ENCODE data around the gene SH3YL1.
A peak's percentile ranks its signal among the peaks of the same experiment; 100 is the strongest.
"Not testable (repeated sequence)": the region's sequence is repeated elsewhere in the genome, so short reads cannot be mapped to it uniquely, and the experiment has no call there.

The SH3YL1 gene

DNA sequence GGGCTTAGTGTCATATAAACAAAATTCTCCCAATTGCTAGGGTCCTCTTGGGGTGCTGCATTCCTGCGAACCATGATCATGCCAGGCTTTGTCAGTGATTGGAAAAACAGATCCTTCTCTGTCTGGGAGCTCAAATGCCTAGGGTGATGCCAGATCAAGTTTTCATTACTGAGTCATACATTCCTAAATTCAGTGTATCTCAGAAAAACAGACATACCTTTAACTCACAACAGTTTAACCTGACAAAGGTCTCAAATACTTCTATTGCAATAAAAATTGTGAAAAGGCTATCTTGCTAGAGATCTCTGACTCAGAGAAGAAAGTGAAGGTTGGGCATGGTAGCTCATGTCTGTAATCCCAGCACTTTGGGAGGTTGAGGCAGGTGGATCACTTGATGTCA, 86.9 kb downstream of the SH3YL1 start:
- H3K9me3 ChIP-seq: no peaks in the 10 kb centered on the region
- TF ChIP-seq, protein P1, sequence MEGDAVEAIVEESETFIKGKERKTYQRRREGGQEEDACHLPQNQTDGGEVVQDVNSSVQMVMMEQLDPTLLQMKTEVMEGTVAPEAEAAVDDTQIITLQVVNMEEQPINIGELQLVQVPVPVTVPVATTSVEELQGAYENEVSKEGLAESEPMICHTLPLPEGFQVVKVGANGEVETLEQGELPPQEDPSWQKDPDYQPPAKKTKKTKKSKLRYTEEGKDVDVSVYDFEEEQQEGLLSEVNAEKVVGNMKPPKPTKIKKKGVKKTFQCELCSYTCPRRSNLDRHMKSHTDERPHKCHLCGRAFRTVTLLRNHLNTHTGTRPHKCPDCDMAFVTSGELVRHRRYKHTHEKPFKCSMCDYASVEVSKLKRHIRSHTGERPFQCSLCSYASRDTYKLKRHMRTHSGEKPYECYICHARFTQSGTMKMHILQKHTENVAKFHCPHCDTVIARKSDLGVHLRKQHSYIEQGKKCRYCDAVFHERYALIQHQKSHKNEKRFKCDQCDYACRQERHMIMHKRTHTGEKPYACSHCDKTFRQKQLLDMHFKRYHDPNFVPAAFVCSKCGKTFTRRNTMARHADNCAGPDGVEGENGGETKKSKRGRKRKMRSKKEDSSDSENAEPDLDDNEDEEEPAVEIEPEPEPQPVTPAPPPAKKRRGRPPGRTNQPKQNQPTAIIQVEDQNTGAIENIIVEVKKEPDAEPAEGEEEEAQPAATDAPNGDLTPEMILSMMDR (IDR thresholded peaks at IDR 0.05): no peak
- no peak for DNase-seq
- no peak overlapping the region for H3K4me3 ChIP-seq
- H3K4me1 ChIP-seq: peaks cover 0 to 17% (median 0%) of the 10 kb centered on the region in 4 donors
- H3K27me3 ChIP-seq: no peaks in the 10 kb centered on the region
- intact Hi-C loops (cut with DNase I; ENCODE audit: low total_unique reads): no loop called here
- H3K27ac ChIP-seq: no peak overlapping the region
- no peaks in the 10 kb centered on the region for H3K36me3 ChIP-seq

DNA sequence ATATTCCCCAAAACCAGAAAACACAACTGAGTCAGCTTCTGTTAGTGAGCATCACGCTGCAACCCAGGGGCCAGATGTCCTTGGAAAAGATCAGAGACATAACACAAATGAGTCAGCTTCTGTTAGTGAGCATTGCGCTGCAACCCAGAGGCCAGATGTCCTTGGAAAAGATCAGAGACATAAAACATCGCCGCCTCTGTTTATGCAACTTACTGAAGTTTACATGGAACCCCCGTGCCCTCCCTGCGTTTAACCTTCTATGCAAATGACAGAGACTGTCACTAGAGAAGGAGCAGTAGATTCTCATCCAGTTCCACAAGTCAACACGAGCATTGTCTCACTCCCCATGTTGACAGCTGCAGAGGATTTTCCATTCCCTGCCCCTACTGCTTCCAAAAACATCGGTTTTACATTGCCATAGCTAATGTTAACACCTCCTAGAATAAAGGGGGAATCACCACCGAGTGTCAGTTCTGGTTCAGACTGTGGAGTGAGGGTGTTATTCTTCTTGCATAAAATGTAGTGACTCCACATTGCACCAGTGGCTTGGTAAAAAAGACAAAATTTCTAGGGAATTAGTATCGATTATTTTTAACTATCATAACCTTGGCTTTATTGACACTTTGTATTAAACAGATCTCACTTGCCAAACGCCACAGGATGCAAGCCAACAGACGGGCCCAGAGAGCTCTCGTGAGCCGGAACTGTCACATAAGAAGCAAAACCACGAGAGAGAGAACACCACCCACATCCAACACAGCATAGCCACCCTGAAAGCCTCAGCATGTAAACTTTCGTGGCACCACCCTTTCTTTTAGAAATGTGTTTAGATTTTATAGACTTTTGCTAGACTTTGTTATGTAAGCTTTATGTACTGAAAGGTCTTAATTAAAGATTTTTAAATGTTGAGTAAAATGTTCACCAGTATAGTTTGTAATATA, 87.7 kb downstream of the SH3YL1 start:
- Histone ChIP-seq H3K27me3 (no peaks in the 10 kb centered on the region), H3K4me3 (no peak overlapping the region), H3K4me1 (peaks cover 0 to 17% (median 0%) of the 10 kb centered on the region in 4 donors), H3K9me3 (no peaks in the 10 kb centered on the region), H3K27ac (no peak overlapping the region), H3K36me3 (no peaks in the 10 kb centered on the region)
- TF ChIP-seq, protein P1 (IDR thresholded peaks at IDR 0.05): no peak
- intact Hi-C loops (cut with DNase I; ENCODE audit: low total_unique reads): no loop called here
- no peak for DNase-seq

DNA sequence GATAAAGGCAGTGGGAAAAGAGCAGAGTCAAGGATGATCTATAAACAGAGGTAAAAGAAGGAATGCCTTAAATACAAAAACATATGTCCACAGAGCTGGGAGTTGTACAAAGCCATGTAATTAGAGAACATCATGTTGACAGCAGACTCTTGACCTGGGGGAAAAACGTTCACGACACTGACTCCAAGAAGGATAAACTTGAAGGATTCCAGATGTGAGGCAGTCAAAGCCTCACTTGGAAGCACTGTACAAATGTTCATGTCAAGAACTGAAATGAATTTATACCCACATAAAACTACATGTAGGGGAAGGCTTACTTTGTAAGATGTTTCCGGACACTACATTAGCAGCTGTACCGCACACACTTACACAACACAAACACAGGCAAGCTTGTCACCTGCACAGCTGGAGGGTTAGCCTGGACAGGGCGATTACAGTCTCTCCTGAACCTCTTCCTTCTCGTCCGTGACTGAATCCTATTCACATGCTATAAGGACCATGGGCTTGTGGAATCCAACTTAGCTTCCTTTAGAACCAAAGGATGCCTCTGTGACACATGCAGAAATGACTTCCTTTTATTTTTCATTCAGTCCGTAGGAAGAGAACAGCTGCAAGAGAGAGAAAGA, 88.6 kb downstream of the SH3YL1 start:
- TF ChIP-seq, protein P1 (IDR thresholded peaks at IDR 0.05): no peak
- no peak for DNase-seq
- no peaks in the 10 kb centered on the region for H3K9me3 ChIP-seq
- no peak overlapping the region for H3K4me3 ChIP-seq
- no peaks in the 10 kb centered on the region for H3K36me3 ChIP-seq
- intact Hi-C loops (cut with DNase I; ENCODE audit: low total_unique reads): no loop called here
- H3K4me1 ChIP-seq: peaks cover 0 to 14% (median 0%) of the 10 kb centered on the region in 4 donors
- H3K27me3 ChIP-seq: no peaks in the 10 kb centered on the region
- no peak overlapping the region for H3K27ac ChIP-seq

DNA sequence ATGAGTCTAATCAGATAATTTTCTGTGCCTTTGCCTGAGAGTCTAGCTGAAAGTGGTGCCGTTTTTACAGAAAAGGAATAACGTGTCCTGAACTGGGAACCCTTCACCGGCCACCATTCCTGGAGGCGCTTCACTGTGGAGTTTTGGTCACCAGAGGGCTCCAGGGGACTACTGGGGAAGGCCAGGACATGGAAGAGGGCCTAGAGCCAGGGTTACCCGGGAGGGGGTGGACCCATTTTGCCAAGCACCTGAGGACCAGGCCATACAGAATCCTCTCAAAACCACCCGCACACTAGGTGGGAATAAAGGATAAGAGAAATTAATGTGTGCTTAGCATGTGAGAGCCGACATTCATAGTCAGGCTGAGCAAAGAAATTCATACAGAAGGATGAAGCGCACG, 91.7 kb downstream of the SH3YL1 start:
- H3K4me1 ChIP-seq: peaks cover 0 to 11% (median 0%) of the 10 kb centered on the region in 4 donors
- intact Hi-C loops (cut with DNase I; ENCODE audit: low total_unique reads): loop anchor here (1.0 kb wide), 1 partner anchor 118 kb away; no protein-coding TSS in a partner anchor
- not testable (repeated sequence) for H3K9me3 ChIP-seq, H3K27ac ChIP-seq, H3K4me3 ChIP-seq, H3K36me3 ChIP-seq, H3K27me3 ChIP-seq
- TF ChIP-seq, protein P1 (IDR thresholded peaks at IDR 0.05): peak; percentile 65 to 71
- peak in 1 of 2 donors; percentile 69 for DNase-seq

DNA sequence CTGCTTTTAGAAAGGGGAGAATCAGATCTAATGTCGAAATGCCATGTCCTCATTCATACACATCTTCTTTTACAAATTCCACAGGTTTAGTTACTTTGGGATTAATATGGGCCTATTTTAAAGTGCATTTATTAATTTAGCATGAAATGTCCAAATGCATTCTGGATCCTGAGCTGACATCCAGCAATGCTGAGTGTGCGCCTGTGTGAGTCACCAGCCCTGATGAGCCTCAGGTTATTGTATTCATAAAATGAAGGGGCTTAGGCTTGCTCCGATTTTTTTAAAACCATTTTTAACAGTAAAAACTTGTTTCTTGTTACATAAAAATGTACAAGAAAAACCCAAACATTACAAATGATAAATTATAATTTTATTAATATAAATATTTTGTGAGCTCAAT, 94.1 kb downstream of the SH3YL1 start:
- intact Hi-C loops (cut with DNase I; ENCODE audit: low total_unique reads): no loop called here
- Histone ChIP-seq H3K27me3 (peaks cover 0 to 3% of the 10 kb centered on the region in 2 donors), H3K9me3 (no peaks in the 10 kb centered on the region), H3K27ac (no peak overlapping the region), H3K4me1 (no peaks in the 10 kb centered on the region), H3K36me3 (no peaks in the 10 kb centered on the region), H3K4me3 (no peak overlapping the region)
- DNase-seq: no peak
- TF ChIP-seq, protein P1 (IDR thresholded peaks at IDR 0.05): no peak

Data from tibial artery (tissue), 4 donors.